ENCODE results near the gene PRR11.
"Not testable (repeated sequence)": the region's sequence is repeated elsewhere in the genome, so short reads cannot be mapped to it uniquely, and the experiment has no call there.

Gene PRR11

DNA sequence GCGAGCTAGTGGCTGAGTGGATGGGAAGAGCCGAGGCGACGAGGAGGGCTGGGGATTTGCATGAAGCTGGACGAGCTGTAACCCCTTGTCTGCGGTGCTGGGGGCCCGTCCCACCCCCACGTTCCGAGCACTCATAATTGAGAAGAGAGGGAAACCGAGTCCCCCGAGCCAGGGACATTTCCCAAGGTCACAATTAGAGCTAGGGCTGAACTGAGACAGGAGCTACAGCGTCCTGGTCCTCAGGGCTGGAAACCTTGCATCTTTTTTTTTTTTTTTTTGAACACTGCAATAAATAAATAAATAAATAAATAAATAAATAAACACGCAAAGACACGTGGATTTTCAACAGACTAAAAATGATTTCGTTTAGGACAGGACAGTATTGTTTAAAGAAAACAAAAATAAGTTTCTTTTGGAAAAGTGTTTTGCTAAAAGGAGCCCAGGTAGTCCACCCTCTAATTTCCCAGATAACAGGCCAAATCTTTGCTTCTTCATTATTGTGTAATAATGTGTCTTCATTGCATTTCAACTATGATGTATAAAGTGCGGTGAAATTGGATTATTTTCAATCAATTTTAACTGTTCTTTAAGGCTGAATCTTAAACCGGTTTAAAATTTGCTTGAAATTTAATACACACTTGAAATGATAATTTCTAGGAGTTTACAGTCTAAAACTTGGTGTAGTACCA, 65.8 kb downstream of the PRR11 start:
- DNase-seq = no peak

DNA sequence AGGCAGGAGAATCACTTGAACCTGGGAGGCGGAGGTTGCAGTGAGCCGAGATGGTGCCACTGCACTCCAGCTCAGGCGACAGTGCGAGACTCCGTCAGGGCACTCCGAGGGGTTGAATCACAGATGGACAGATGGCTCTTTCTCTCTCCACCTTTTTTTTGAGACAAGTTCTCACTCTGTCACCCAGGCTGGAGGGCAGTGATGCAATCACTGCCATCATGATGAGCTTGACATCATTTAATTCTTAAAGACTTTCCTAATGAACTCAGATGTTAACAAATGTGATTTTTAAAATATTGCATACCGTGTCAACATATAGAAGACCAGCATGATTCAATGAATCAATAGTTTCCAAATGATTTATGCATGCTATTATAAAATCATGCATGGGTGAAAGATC, 68.3 kb downstream of the PRR11 start:
- DNase-seq = no peak

DNA sequence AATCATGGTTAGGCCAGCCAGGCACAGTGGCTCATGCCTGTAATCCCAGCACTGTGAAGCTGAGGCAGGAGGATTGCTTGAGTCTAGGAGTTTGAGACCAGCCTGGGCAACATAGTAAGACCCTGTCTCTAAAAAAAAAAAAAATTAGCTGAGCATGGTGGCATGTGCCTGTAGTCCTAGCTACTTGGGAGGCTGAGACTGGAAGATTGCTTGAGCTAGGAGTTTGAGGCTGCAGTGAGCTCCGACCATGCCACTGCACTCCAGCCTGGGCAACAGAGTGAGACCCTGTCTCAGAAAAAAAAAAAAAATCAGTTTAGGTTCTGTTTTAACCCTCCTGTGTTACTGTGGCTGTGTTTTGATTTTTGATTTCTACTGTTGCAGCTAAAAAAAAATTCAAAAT, 73.0 kb downstream of the PRR11 start:
- not testable (repeated sequence) for DNase-seq

DNA sequence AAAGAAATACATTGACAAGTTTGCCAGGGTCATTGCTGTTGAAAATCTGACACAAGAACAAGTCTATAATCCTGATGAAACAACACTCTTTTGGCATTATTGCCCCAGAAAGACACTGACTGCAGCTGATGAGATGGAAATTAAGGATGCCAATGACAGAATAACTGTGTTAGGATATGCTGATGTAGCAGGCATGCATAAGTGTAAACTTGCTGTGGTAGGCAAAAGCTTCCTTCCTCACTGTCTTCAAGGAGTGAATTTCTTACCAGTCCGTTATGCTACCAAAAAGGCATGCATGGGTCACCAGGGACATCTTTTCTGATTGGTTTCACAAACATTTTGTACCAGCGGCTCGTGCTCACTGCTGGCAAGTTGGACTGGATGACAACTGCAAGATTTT, 75.2 kb downstream of the PRR11 start:
- no peak for DNase-seq

DNA sequence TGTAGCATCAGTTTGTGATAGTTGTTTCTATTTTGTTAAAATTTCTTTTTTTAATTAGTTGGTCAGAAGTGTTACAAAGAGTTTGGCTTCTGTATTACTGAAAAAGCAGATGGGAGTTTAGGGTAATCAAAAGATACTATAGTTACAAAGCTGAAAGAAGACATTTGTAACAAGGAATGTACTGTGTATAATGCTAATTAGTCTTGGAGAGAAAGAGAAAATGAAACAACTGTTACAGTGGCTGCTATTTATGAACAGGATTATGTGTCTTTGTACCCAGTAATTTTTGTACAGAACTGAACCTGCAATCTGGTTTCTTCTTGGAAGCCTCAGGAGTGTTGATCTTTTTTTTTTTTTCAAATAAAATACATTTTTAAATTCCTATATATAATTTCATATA, 79.1 kb downstream of the PRR11 start:
- DNase-seq = no peak

DNA sequence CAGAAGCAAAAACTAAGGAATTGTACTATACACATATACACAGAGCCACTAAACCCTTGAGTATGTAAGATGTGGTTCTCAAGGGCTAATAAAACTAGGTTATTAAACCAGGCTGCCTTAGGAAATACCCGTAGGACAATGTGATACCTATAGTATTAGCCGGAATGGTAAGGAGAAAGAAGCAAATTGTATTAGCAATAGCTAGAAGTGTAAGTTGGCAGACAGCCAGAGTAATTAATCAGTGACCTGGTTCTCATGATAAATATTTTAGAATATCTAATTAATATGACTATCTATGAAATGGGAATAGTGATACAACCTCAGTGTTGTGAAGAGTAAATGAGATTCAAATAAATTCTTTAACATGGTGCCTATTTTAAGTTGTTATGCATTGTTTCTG, 83.4 kb downstream of the PRR11 start:
- DNase-seq = no peak

DNA sequence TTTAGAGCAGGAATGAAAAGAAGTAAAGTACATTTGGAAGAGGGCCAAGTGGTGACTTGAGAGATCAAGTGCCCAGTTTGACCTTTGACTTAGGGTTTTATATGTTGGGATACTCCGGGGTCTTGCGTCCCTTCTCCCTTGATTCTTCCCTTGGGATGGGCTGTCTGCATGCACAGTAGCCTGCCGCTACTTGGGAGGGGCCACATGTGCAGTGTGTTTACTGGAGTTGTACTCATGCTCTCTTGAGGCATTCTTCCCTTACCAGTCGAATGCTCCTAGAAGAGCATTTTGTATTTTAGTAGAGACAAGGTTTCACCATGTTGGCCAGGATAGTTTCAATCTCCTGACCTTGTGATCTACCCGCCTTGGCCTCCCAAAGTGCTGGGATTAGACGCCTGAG, 88.5 kb downstream of the PRR11 start:
- no peak for DNase-seq

Measured in KG1 (cell line).